GM12875 (cell line): ENCODE data around the gene MMRN2.

ENCODE experiments used
- H3K4me3 ChIP-seq: one replicate; pipeline ENCODE4 v1.5.1; 2011; ENCODE audit warnings: low read depth, low read length, control low read depth
- TF ChIP-seq, protein P1 (sequence below): IDR thresholded peaks from 2 replicates; pipeline ENCODE4 v1.5.1; 2011; ENCODE audit warnings: low read depth, mild to moderate bottlenecking, control low read depth, inconsistent platforms, low read length, moderate library complexity, borderline replicate concordance; ENCODE audit not compliant: insufficient read depth

MMRN2 gene

DNA sequence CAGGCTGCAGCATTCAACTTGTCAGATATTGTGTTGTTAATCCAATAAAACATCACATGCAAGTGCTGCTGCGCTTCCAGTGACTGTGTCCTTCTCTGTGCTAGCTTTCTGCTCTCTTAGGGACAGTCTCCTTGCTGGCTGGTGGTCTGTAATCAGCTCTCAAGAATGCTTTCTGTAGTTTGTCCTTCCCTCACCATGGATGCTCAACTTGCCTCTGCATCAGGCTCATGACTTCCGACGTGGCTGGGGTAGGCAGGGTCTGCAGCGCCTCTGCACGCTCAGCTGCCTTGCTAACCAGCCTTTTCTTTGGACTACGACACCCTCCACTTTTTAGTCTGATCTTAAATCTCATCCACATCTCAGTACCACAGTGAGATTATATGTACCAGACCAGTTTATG lies 58.3 kb downstream of the MMRN2 start:
- TF ChIP-seq, protein P1, sequence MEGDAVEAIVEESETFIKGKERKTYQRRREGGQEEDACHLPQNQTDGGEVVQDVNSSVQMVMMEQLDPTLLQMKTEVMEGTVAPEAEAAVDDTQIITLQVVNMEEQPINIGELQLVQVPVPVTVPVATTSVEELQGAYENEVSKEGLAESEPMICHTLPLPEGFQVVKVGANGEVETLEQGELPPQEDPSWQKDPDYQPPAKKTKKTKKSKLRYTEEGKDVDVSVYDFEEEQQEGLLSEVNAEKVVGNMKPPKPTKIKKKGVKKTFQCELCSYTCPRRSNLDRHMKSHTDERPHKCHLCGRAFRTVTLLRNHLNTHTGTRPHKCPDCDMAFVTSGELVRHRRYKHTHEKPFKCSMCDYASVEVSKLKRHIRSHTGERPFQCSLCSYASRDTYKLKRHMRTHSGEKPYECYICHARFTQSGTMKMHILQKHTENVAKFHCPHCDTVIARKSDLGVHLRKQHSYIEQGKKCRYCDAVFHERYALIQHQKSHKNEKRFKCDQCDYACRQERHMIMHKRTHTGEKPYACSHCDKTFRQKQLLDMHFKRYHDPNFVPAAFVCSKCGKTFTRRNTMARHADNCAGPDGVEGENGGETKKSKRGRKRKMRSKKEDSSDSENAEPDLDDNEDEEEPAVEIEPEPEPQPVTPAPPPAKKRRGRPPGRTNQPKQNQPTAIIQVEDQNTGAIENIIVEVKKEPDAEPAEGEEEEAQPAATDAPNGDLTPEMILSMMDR, result no peak
- no peak overlapping the region for H3K4me3 ChIP-seq

DNA sequence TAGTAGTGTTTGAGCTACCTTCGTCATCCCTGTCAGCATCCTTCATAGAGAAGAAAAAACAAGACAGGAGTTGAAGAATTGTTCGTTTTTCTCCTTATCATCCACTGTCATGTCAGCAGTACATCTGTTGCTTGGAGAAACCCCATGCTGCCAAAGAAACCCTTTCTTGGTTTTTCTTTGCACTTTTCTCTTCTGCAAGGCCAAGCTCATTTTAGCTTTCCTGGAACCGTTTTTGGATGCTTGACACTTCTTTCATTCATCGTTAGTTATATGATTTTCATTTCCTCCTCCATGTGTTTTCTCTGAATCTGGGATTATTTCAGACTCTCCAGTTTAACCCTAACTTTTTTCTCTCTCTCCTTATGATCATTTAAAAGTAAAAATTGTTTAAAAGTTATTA lies 58.9 kb downstream of the MMRN2 start:
- TF ChIP-seq, protein P1, result no peak
- no peak overlapping the region for H3K4me3 ChIP-seq

DNA sequence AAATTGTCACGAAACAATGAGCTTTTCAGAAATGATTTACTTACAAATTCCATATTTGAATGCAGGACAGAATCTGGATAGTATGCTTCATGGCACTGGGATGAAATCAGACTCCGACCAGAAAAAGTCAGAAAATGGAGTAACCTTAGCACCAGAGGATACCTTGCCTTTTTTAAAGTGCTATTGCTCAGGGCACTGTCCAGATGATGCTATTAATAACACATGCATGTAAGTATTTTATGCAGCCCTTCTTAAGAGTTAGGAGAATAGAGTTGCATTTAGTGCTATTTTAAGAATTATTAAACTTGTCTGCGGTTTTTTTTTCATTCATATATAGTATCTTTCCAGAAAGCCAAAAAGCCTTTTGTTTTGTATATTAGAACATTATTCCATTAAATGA lies 67.4 kb downstream of the MMRN2 start:
- H3K4me3 ChIP-seq, result no peak overlapping the region

DNA sequence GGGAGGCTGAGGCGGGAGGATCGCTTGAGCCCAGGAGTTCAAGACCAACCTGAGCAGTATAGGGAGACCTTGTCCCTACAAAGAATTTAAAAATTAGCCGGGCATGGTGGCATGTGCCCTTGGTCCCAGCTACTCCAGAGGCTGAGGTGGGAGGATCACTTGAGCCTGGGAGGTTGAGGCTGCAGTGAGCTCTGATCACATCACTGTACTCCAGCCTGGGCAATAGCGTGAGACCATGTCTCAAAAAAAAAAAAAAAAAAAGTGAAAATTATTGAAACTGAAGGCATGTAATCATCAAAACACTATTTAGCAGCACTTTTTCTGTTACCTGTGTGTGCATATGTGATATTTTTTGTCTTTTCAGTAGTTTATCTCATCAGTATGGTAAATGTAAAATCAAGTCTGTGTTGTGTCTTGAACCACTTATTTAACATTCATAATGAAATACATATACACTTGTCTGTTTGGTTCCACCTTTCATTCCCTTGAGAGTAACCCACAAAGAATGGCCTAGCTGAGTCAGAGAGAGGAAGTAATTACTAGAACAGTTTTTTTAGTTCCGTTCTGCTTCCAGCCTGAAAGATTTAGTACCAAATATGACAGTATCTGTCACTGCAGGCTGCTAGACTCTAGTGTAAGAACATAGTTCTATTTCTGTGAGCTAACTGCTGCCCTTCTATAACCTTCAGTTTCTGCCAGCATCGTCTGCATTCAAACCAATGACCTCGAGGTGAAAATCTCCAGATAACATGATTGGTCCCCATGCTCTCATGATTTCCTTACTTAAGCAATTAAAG lies 68.6 kb downstream of the MMRN2 start:
- TF ChIP-seq, protein P1, result no peak
- H3K4me3 ChIP-seq, result no peak overlapping the region

More for the DNA sequence above, 67.4 kb downstream of the MMRN2 start:
- TF ChIP-seq, protein P1, result no peak
